Measurements from ENCODE around the gene CDHR5.

CDHR5 gene

GRCh38 chr11:643849-644738 is 19.3 kb upstream of the CDHR5 start:
- no peak for DNase-seq

- DNase-seq, result no peak
Observed at GRCh38 chr11:643366-643765, 18.6 kb upstream of the CDHR5 start.

GRCh38 chr11:641806-642370 is 17.1 kb upstream of the CDHR5 start:
- no peak for DNase-seq

GRCh38 chr11:640021-640706 is 15.4 kb upstream of the CDHR5 start:
- no peak for DNase-seq

- DNase-seq, result no peak
Observed at GRCh38 chr11:639332-639955, 14.7 kb upstream of the CDHR5 start.

GRCh38 chr11:638631-639331 is 14.0 kb upstream of the CDHR5 start:
- no peak for DNase-seq

- no peak for DNase-seq
Observed at GRCh38 chr11:637593-638521, 13.1 kb upstream of the CDHR5 start.

- no peak for DNase-seq
Observed at GRCh38 chr11:637333-637592, 12.5 kb upstream of the CDHR5 start.

GRCh38 chr11:636511-637332 is 12.0 kb upstream of the CDHR5 start, which contains the start of gene DRD4:
TSS of gene DRD4 (plus strand) at chr11:637269. CDS start at chr11:637305, 36 bp downstream.
- no peak for DNase-seq

- no peak for DNase-seq
Observed at GRCh38 chr11:635945-636510, 11.3 kb upstream of the CDHR5 start.

- no peak for DNase-seq
Observed at GRCh38 chr11:630871-631270, 6.1 kb upstream of the CDHR5 start.

GRCh38 chr11:629237-629583 is 4.5 kb upstream of the CDHR5 start:
- no peak for DNase-seq

GRCh38 chr11:628056-628455 is 3.3 kb upstream of the CDHR5 start:
- no peak for DNase-seq

- no peak for DNase-seq
Observed at GRCh38 chr11:627308-627576, 2.5 kb upstream of the CDHR5 start.

GRCh38 chr11:626475-627307 is 1.9 kb upstream of the CDHR5 start, which contains the start of gene SCT:
TSS of gene SCT (minus strand) at chr11:627181. CDS start at chr11:627143, 38 bp downstream.
- DNase-seq, result no peak

- DNase-seq, result no peak
Observed at GRCh38 chr11:625636-626268, 997 bp upstream of the CDHR5 start.

GRCh38 chr11:623999-624704 is 603 bp downstream of the CDHR5 start:
- DNase-seq, result no peak

- no peak for DNase-seq
Observed at GRCh38 chr11:623349-623869, 1.3 kb downstream of the CDHR5 start.

- DNase-seq, result no peak
Observed at GRCh38 chr11:621838-622237, 2.9 kb downstream of the CDHR5 start.
